HCT116 (cell line): ENCODE measurements around the gene ZFYVE19. TPM values are rescaled to one million over a fixed set of nuclear protein-coding genes. Genes with fewer than 3 reads are reported as not detected.

Experiments used
- ATAC-seq: fragments of 200-7000 bp; cut with Tn5 transposase; 2 replicates; pipeline ENCODE4 v1.9.1; 2020; ENCODE audit warnings: mild to moderate bottlenecking, moderate library complexity
- BruUV-seq: library from RNA; stranded (reverse); fragments of 400-500 nt; replicated peaks from 2 replicates; lab custom pipeline; 2021; lab: Mats Ljungman, UMichigan
- CTCF ChIA-PET: fragments of 300-600 bp; sonication (Branson Sonifier 250); formaldehyde crosslinking; loops from one replicate; lab custom pipeline; 2021; ENCODE audit warnings: antibody characterized with exemption; lab: Charles Lee
- POLR2A ChIA-PET: fragments of 300-600, 350-600 bp; sonication (Branson Sonifier 250); formaldehyde crosslinking; loops from one replicate; lab custom pipeline; 2021; ENCODE audit warnings: antibody characterized with exemption; lab: Charles Lee
- RAD21 ChIA-PET, 2 experiments: fragments of 300-600 bp; sonication (Branson Sonifier 250); formaldehyde crosslinking; loops; one replicate each; lab custom pipeline; 2023; ENCODE audit warnings: low total read pairs in 2 of 2; ENCODE audit not compliant: uncharacterized antibody in 2 of 2, unreplicated experiment in 2 of 2, low non-redundant PET in 1 of 2; lab: Charles Lee
- DNase-seq: peaks from one replicate; pipeline ENCODE4 v3.0.0-alpha.2; 2010; ENCODE audit warnings: low read depth, low spot score
- H2AFZ ChIP-seq: fragments of 200-600 bp; shearing (Covaris generic), sonication (generic); 2 replicates; pipeline ENCODE4 v1.6.1; 2017; ENCODE audit warnings: low read depth, mixed run types, mixed read lengths, antibody characterized with exemption, low read length; ENCODE audit not compliant: poor library complexity, severe bottlenecking
- H3K27ac ChIP-seq: 2 replicates; pipeline ENCODE4 v1.5.1; 2012; ENCODE audit warnings: low read depth, low read length
- H3K27me3 ChIP-seq: fragments of 200-600 bp; sonication (generic); 2 replicates; pipeline ENCODE4 v1.6.1; 2016; ENCODE audit warnings: mixed run types, low read length, mixed read lengths; ENCODE audit not compliant: insufficient read depth
- H3K36me3 ChIP-seq, 2 experiments: fragments of 200-500 bp in 1 of 2; fragments of 200-600 bp in 1 of 2; sonication (Bioruptor generic) in 1 of 2; sonication (generic) in 1 of 2; 2 replicates each; pipeline versions ENCODE4 v1.5.1 to v1.6.1; 2014 to 2016; ENCODE audit warnings: low read length in 2 of 2, inconsistent platforms in 1 of 2, mixed read lengths in 1 of 2, mixed run types in 1 of 2; ENCODE audit not compliant: insufficient read depth in 2 of 2, control insufficient read depth in 1 of 2
- H3K4me1 ChIP-seq, 2 experiments: fragments of 200-600 bp in 1 of 2; sonication (generic) in 1 of 2; 2 replicates each; pipeline versions ENCODE4 v1.5.1 to v1.6.1; 2012 to 2017; ENCODE audit warnings: low read length in 2 of 2, inconsistent platforms in 1 of 2, mild to moderate bottlenecking in 1 of 2, mixed read lengths in 1 of 2, mixed run types in 1 of 2, moderate library complexity in 1 of 2; ENCODE audit not compliant: insufficient read depth in 2 of 2, control insufficient read depth in 1 of 2
- H3K4me2 ChIP-seq: fragments of 200-600 bp; sonication (generic); 2 replicates; pipeline ENCODE4 v1.6.1; 2017; ENCODE audit warnings: mixed run types, low read length, mixed read lengths
- H3K4me3 ChIP-seq, 2 experiments: fragments of 200-600 bp in 1 of 2; sonication (generic) in 1 of 2; replicated peaks in 1 of 2; 2 replicates each; pipeline ENCODE4 v1.5.1; 2011 to 2016; ENCODE audit warnings: low read length in 2 of 2, control low read depth in 1 of 2, low read depth in 1 of 2, mild to moderate bottlenecking in 1 of 2, mixed read lengths in 1 of 2, mixed run types in 1 of 2
- H3K79me2 ChIP-seq: fragments of 200-600 bp; sonication (generic); 2 replicates; pipeline ENCODE4 v1.6.1; 2017; ENCODE audit warnings: mild to moderate bottlenecking, mixed run types, low read length, moderate library complexity, mixed read lengths; ENCODE audit not compliant: insufficient read depth
- H3K9ac ChIP-seq: fragments of 200-600 bp; sonication (generic); 2 replicates; pipeline ENCODE4 v1.6.1; 2016; ENCODE audit warnings: low read length, mixed read lengths
- H3K9me2 ChIP-seq: fragments of 200-600 bp; sonication (generic), shearing (Covaris generic); 2 replicates; pipeline ENCODE4 v1.6.1; 2017; ENCODE audit warnings: mixed run types, mild to moderate bottlenecking, moderate library complexity; ENCODE audit not compliant: insufficient read depth
- H3K9me3 ChIP-seq, 2 experiments: fragments of 200-500 bp in 1 of 2; fragments of 200-600 bp in 1 of 2; sonication (Bioruptor generic) in 1 of 2; sonication (generic) in 1 of 2; 2 replicates each; pipeline ENCODE4 v1.6.1; 2014 to 2017; ENCODE audit warnings: low read length in 2 of 2, mixed read lengths in 2 of 2, inconsistent platforms in 1 of 2, low read depth in 1 of 2, mild to moderate bottlenecking in 1 of 2, mixed run types in 1 of 2, moderate library complexity in 1 of 2; ENCODE audit not compliant: control insufficient read depth in 1 of 2, insufficient read depth in 1 of 2
- H4K20me1 ChIP-seq: fragments of 200-600 bp; sonication (generic), shearing (Covaris generic); 2 replicates; pipeline ENCODE4 v1.6.1; 2017; ENCODE audit warnings: mixed run types, mild to moderate bottlenecking, moderate library complexity; ENCODE audit not compliant: insufficient read depth
- ELF1 ChIP-seq: IDR thresholded peaks from 2 replicates; pipeline ENCODE4 v1.6.1; 2012; ENCODE audit warnings: low read depth, borderline replicate concordance
- EZH2 ChIP-seq: fragments of 200-600 bp; sonication (generic); IDR thresholded peaks from 2 replicates; pipeline ENCODE4 v1.6.1; 2017; ENCODE audit warnings: antibody characterized with exemption, mixed run types
- FOSL1 ChIP-seq: IDR thresholded peaks from 2 replicates; pipeline ENCODE4 v1.6.1; 2012; ENCODE audit warnings: low read depth
- POLR2A ChIP-seq: IDR thresholded peaks from 2 replicates; pipeline ENCODE4 v1.7.0; 2011; ENCODE audit warnings: borderline replicate concordance; ENCODE audit not compliant: insufficient read depth, insufficient read length; ENCODE audit errors: extremely low read depth
- RAD21 ChIP-seq: IDR thresholded peaks from 2 replicates; pipeline ENCODE4 v1.6.1; 2012; ENCODE audit warnings: low read depth, mild to moderate bottlenecking
- SRF ChIP-seq: IDR thresholded peaks from 2 replicates; pipeline ENCODE4 v1.6.1; 2012; ENCODE audit warnings: low read depth
- ZBTB33 ChIP-seq: IDR thresholded peaks from 2 replicates; pipeline ENCODE4 v1.6.1; 2011; ENCODE audit warnings: mild to moderate bottlenecking, low read length, moderate library complexity; ENCODE audit not compliant: insufficient replicate concordance; ENCODE audit errors: extremely low read depth
- ZNF274 ChIP-seq: fragments of 200-500 bp; sonication (Bioruptor generic); IDR thresholded peaks from 2 replicates; pipeline ENCODE4 v1.6.1; 2014; ENCODE audit warnings: mild to moderate bottlenecking, low read depth, low read length, inconsistent platforms
- intact Hi-C: fragments of 100-400 bp; cut with micrococcal nuclease; formaldehyde crosslinking; loops from 2 replicates; pipeline ENCODE4 v1.10.0; 2022
- total RNA-seq: library from RNA; stranded (reverse); gene quantifications from one replicate; pipeline ENCODE4 v1.2.1, GENCODE V29; 2021; ENCODE audit not compliant: unreplicated experiment

The ZFYVE19 gene
- total RNA-seq, 1 experiment from 2014 or later, result 29.1 TPM

DNA sequence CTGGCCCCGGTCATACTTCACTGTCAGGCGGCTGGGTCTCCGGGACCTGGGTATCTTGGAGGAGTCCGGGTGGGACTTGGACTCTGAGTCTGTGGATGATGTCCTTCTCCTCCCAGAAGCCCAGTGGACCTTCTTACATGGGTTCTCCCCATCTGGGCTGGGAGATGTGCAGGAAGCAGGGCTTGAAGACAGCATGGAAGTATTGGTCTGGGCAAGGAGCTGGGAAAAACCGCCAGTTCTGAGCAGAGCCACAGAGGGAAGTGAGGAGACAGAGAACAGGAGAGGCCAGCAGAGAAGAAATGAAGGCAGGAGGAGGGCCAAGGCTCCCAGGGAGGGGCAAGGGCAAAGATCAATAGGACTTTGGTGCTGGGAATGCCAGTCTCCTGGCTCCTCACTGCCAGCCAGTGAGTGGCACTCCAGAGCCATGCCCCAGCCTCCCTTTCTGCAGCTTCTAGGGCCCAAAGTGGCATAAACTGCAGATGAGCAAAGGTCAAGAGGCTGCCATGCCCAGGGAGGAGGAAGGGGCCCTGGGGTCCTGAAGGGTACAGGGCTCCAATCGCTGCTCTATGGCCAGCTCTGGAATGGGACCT is 21.7 kb downstream of the ZFYVE19 start, which contains the start of gene PPP1R14D:
Gene PPP1R14D (minus strand): TSS at position 262 of the 590 bp plus-strand sequence. CDS start 67 bp downstream, at position 195.
- H3K4me2 ChIP-seq, result no peak within 1 kb of the TSS
- ATAC-seq (no peak), DNase-seq (no peak)
- RAD21 ChIA-PET, result no interaction called here
- no peaks in the 10 kb centered on the region for H3K79me2 ChIP-seq
- H2AFZ ChIP-seq, result no peak within 1 kb of the TSS
- peak; percentile 20; the same call in 1 of the 2 replicates for TF ChIP-seq RAD21
- TF ChIP-seq FOSL1, result no peak
- no peak for TF ChIP-seq SRF
- TF ChIP-seq ZNF274, result no peak
- no peak within 1 kb of the TSS for H3K27ac ChIP-seq
- intact Hi-C loops, result no loop called here
- H3K9me3 ChIP-seq, result no peaks in the 10 kb centered on the region
- H4K20me1 ChIP-seq, result no peaks in the 10 kb centered on the region
- CTCF ChIA-PET, result interaction anchor here (1.3 kb wide), 1 partner anchor 31 kb away, joined by 3 read pairs; no protein-coding TSS in a partner anchor
- H3K4me1 ChIP-seq, result peaks cover 24 to 31% of the 10 kb centered on the region in 2 experiments
- H3K27me3 ChIP-seq, result no peaks in the 10 kb centered on the region
- no peaks in the 10 kb centered on the region for H3K9me2 ChIP-seq
- no peak within 1 kb of the TSS for H3K4me3 ChIP-seq
- H3K36me3 ChIP-seq, result no peaks in the 10 kb centered on the region
- BruUV-seq, result no TSS peak
- H3K9ac ChIP-seq, result no peak within 1 kb of the TSS
- POLR2A ChIA-PET, result no interaction called here

GRCh38 chr15:40829115-40829514 is 22.2 kb downstream of the ZFYVE19 start:
- Histone ChIP-seq H3K9me3 (no peaks in the 10 kb centered on the region), H3K27me3 (no peaks in the 10 kb centered on the region), H3K9me2 (no peaks in the 10 kb centered on the region), H3K4me3 (no peak overlapping the region), H3K27ac (no peak overlapping the region), H3K36me3 (no peaks in the 10 kb centered on the region), H3K79me2 (no peaks in the 10 kb centered on the region), H3K9ac (no peak overlapping the region), H4K20me1 (no peaks in the 10 kb centered on the region), H2AFZ (no peak overlapping the region), H3K4me1 (peaks cover 24 to 34% of the 10 kb centered on the region in 2 experiments), H3K4me2 (no peak overlapping the region)
- ChIA-PET RAD21 (no interaction called here), POLR2A (no interaction called here), CTCF (no interaction called here)
- ATAC-seq (no peak), DNase-seq (no peak)
- BruUV-seq, result no TSS peak
- TF ChIP-seq ZBTB33 (no peak), EZH2 (no peak), RAD21 (no peak), POLR2A (no peak), ELF1 (no peak)
- intact Hi-C loops, result no loop called here
